B cell (primary cell): Measurements from ENCODE around the gene KISS1R. TPM values are rescaled to one million over a fixed set of nuclear protein-coding genes. Genes with fewer than 3 reads are reported as not detected.

Experiments used
- ATAC-seq: fragments of 200-7000 bp; cut with Tn5 transposase; one replicate; pipeline ENCODE4 v1.10.0; 2021; ENCODE audit warnings: low read depth, mild to moderate bottlenecking, moderate number of reproducible peaks, moderate library complexity
- CTCF ChIA-PET: fragments of 350-600 bp; sonication (Branson Sonifier 250); formaldehyde crosslinking; loops from one replicate; lab custom pipeline; 2021; ENCODE audit warnings: antibody characterized with exemption, inconsistent platforms; lab: Charles Lee
- POLR2A ChIA-PET: fragments of 350-600 bp; sonication (Branson Sonifier 250); formaldehyde crosslinking; loops from one replicate; lab custom pipeline; 2021; ENCODE audit warnings: antibody characterized with exemption; lab: Charles Lee
- DNase-seq: peaks from one replicate; pipeline ENCODE4 v3.0.0; 2013
- H2AFZ ChIP-seq: 2 replicates; pipeline ENCODE4 v1.6.1; 2012; ENCODE audit warnings: mild to moderate bottlenecking, low read depth, low read length; ENCODE audit not compliant: insufficient read depth, poor library complexity, severe bottlenecking
- H3K27ac ChIP-seq, 2 donors: 1 replicate in 1 of 2; 2 replicates in 1 of 2; pipeline ENCODE4 v1.5.1; 2012 to 2013; ENCODE audit warnings: low read length in 2 of 2, mild to moderate bottlenecking in 2 of 2, moderate library complexity in 1 of 2
- H3K27me3 ChIP-seq, 4 experiments: fragments of 200-600 bp in 1 of 4; sonication (generic) in 1 of 4; replicated peaks in 1 of 4; 1 replicate in 2 of 4; 2 replicates in 2 of 4; pipeline versions ENCODE4 v1.6.1 to v1.7.0; 2013 to 2016; ENCODE audit warnings: low read length in 3 of 4, mild to moderate bottlenecking in 2 of 4, mixed read lengths in 1 of 4, moderate library complexity in 1 of 4; ENCODE audit not compliant: insufficient read depth in 4 of 4, control insufficient read depth in 3 of 4; ENCODE audit errors: control extremely low read depth in 1 of 4
- H3K36me3 ChIP-seq, 2 experiments: replicated peaks in 1 of 2; 1 replicate in 1 of 2; 2 replicates in 1 of 2; pipeline versions ENCODE4 v1.6.1 to v1.7.1; 2013; ENCODE audit warnings: low read length in 1 of 2; ENCODE audit not compliant: insufficient read depth in 2 of 2, control insufficient read depth in 1 of 2; ENCODE audit errors: control extremely low read depth in 1 of 2, extremely low read depth in 1 of 2
- H3K4me1 ChIP-seq, 2 donors: fragments of 200-600 bp in 1 of 2; sonication (generic) in 1 of 2; 1 replicate in 1 of 2; 2 replicates in 1 of 2; pipeline versions ENCODE4 v1.5.1 to v1.6.1; 2013 to 2017; ENCODE audit warnings: low read length in 2 of 2; ENCODE audit not compliant: control insufficient read depth in 2 of 2, insufficient read depth in 2 of 2
- H3K4me2 ChIP-seq: replicated peaks from 2 replicates; pipeline ENCODE3; 2012; ENCODE audit warnings: mild to moderate bottlenecking, low read depth, low read length; ENCODE audit not compliant: poor library complexity, severe bottlenecking
- H3K4me3 ChIP-seq, 5 experiments: fragments of 200-600 bp in 1 of 5; sonication (generic) in 1 of 5; 1 replicate in 3 of 5; 2 replicates in 2 of 5; pipeline versions ENCODE4 v1.5.1 to v1.7.0; 2011 to 2016; ENCODE audit warnings: low read length in 4 of 5, mild to moderate bottlenecking in 4 of 5, low read depth in 2 of 5, control low read depth in 1 of 5, moderate library complexity in 1 of 5; ENCODE audit not compliant: insufficient read depth in 1 of 5; ENCODE audit errors: control extremely low read depth in 1 of 5, extremely low read depth in 1 of 5
- H3K79me2 ChIP-seq: fragments of 200-600 bp; sonication (generic); one replicate; pipeline ENCODE4 v1.6.0; 2016; ENCODE audit warnings: low read length; ENCODE audit not compliant: control insufficient read depth, insufficient read depth
- H3K9ac ChIP-seq: fragments of 200-600 bp; sonication (generic); 2 replicates; pipeline ENCODE4 v1.6.1; 2017; ENCODE audit warnings: mild to moderate bottlenecking, low read length, moderate library complexity
- H3K9me3 ChIP-seq, 3 donors: one replicate each; pipeline versions ENCODE4 v1.6.1 to v1.7.1; 2013; ENCODE audit warnings: low read length in 2 of 3; ENCODE audit not compliant: control insufficient read depth in 2 of 3, insufficient read depth in 1 of 3; ENCODE audit errors: control extremely low read depth in 1 of 3
- H4K20me1 ChIP-seq: 2 replicates; pipeline ENCODE4 v1.6.0; 2012; ENCODE audit warnings: mild to moderate bottlenecking, low read length; ENCODE audit not compliant: insufficient read depth, control insufficient read depth, poor library complexity, severe bottlenecking
- H3K27ac Mint-ChIP-seq: one replicate; pipeline ENCODE4 v1.8.0; 2021; ENCODE audit warnings: mixed read lengths
- H3K27me3 Mint-ChIP-seq: one replicate; pipeline ENCODE4 v1.8.0; 2021; ENCODE audit warnings: mixed read lengths
- H3K4me1 Mint-ChIP-seq: one replicate; pipeline ENCODE4 v1.8.0; 2021; ENCODE audit warnings: mixed read lengths
- H3K4me3 Mint-ChIP-seq: one replicate; pipeline ENCODE4 v1.8.0; 2021; ENCODE audit warnings: mixed read lengths
- H3K9me3 Mint-ChIP-seq: one replicate; pipeline ENCODE4 v1.8.0; 2022; ENCODE audit warnings: mixed read lengths; ENCODE audit not compliant: insufficient read depth
- CTCF ChIP-seq: fragments of 200-600 bp; IDR thresholded peaks from one replicate; pipeline ENCODE4 v1.8.0; 2022; ENCODE audit warnings: antibody characterized with exemption, mild to moderate bottlenecking
- EZH2 ChIP-seq: IDR thresholded peaks from 2 replicates; pipeline ENCODE4 v1.6.1; 2012; ENCODE audit warnings: borderline replicate concordance, low read depth, mild to moderate bottlenecking, moderate library complexity, low read length; ENCODE audit not compliant: insufficient read depth, poor library complexity, severe bottlenecking
- WGBS: methylation state at CpG from one replicate; pipeline ENCODE4 v1.1.5; 2013; ENCODE audit warnings: missing lambda C conversion rate; ENCODE audit not compliant: insufficient coverage; 5-methylcytosine and 5-hydroxymethylcytosine counted together
- intact Hi-C: fragments of 100-400 bp; cut with micrococcal nuclease; formaldehyde crosslinking; loops from one replicate; pipeline ENCODE4 v1.10.0; 2022
- polyA plus RNA-seq: library from polyadenylated mRNA; depleted of rRNA; stranded (reverse); fragments of >200 nt; gene quantifications from 2 replicates; pipeline ENCODE4 v1.2.3, GENCODE V29; 2012
- total RNA-seq, 2 donors: library from RNA; stranded (reverse); fragments of 120-200 nt in 1 of 2; gene quantifications; 1 replicate in 1 of 2; 2 replicates in 1 of 2; pipeline versions ENCODE4 v1.2.3 to v1.2.4, GENCODE V29; 2013 to 2022

The KISS1R gene
- total and polyA plus RNA-seq, 2 donors (not counting 1 experiment from before 2014, with no cell fraction given), result 0.79 to 1.3 TPM

GRCh38 chr19:918481-919198 lies 1.5 kb downstream of the KISS1R start:
- peaks cover 3% of the 10 kb centered on the region for H3K27me3 Mint-ChIP-seq
- peaks cover 0 to 35% (median 4%) of the 10 kb centered on the region in 4 experiments for H3K27me3 ChIP-seq
- H3K4me2 ChIP-seq, result peak overlapping the region; percentile 93
- H2AFZ ChIP-seq, result no peak overlapping the region
- H3K9ac ChIP-seq, result peak overlapping the region; percentile 63
- DNase-seq (peak; percentile 64), ATAC-seq (no peak)
- H4K20me1 ChIP-seq, result peaks cover 4% of the 10 kb centered on the region
- peak overlapping the region in 3 of 5 experiments; percentile 48 to 70 (median 60) for H3K4me3 ChIP-seq
- peak overlapping the region; percentile 77 for H3K4me3 Mint-ChIP-seq
- ChIA-PET CTCF (interaction anchor here (0.5 to 7.9 kb wide), 8 partner anchors 9 to 113 kb away, joined by 3 to 143 read pairs (median 4); partner anchors contain the start of genes CFD, MED16, RNU6-9 and WDR18), POLR2A (interaction anchor here (0.6 to 3.6 kb wide), 9 partner anchors 10 to 413 kb away, joined by 3 to 22 read pairs (median 5); partner anchors contain the start of genes MED16, RNU6-9 and WDR18)
- peaks cover 40 to 49% of the 10 kb centered on the region in 2 donors for H3K4me1 ChIP-seq
- TF ChIP-seq EZH2, result no peak
- peaks cover 31% of the 10 kb centered on the region for H3K4me1 Mint-ChIP-seq
- intact Hi-C loops, result no loop called here
- H3K27ac ChIP-seq, result peak overlapping the region in 1 of 2 donors; percentile 27
- WGBS, result 4% methylated on average over 41 of the region's 58 CpGs
- H3K36me3 ChIP-seq, result no peaks in the 10 kb centered on the region
- H3K9me3 Mint-ChIP-seq, result no peaks in the 10 kb centered on the region
- peaks cover 0 to 4% (median 0%) of the 10 kb centered on the region in 3 donors for H3K9me3 ChIP-seq
- H3K79me2 ChIP-seq, result peaks cover 10% of the 10 kb centered on the region
- no peak overlapping the region for H3K27ac Mint-ChIP-seq

GRCh38 chr19:919199-920050 lies 2.3 kb downstream of the KISS1R start:
- Histone ChIP-seq H3K9me3 (peaks cover 0 to 4% (median 0%) of the 10 kb centered on the region in 3 donors), H3K36me3 (no peaks in the 10 kb centered on the region), H4K20me1 (peaks cover 4% of the 10 kb centered on the region), H3K4me2 (peak overlapping the region; percentile 93), H3K4me3 (peak overlapping the region in 4 of 5 experiments; percentile 40 to 70 (median 54)), H3K27me3 (peaks cover 0 to 35% (median 4%) of the 10 kb centered on the region in 4 experiments), H3K79me2 (peaks cover 13% of the 10 kb centered on the region), H3K27ac (peak overlapping the region in 1 of 2 donors; percentile 27), H3K9ac (peak overlapping the region; percentile 57), H3K4me1 (peaks cover 46 to 53% of the 10 kb centered on the region in 2 donors), H2AFZ (peak overlapping the region; percentile 77)
- peaks cover 3% of the 10 kb centered on the region for H3K27me3 Mint-ChIP-seq
- TF ChIP-seq CTCF (no peak), EZH2 (no peak)
- peak; percentile 84 for DNase-seq
- H3K4me3 Mint-ChIP-seq, result peak overlapping the region; percentile 77
- peaks cover 34% of the 10 kb centered on the region for H3K4me1 Mint-ChIP-seq
- CTCF ChIA-PET, result interaction anchor here (0.5 to 7.9 kb wide), 14 partner anchors 10 to 325 kb away, joined by 3 to 143 read pairs (median 4); partner anchors contain the start of genes CFD, MED16, RNU6-9 and WDR18
- intact Hi-C loops, result loop anchor here (2.0 to 10.0 kb wide), 4 partner anchors 145 to 321 kb away; partner anchors contain the start of genes ARHGAP45, ATP5F1D and RNF126
- H3K9me3 Mint-ChIP-seq, result no peaks in the 10 kb centered on the region
- POLR2A ChIA-PET, result interaction anchor here (0.5 to 3.6 kb wide), 10 partner anchors 10 to 414 kb away, joined by 3 to 22 read pairs (median 6); partner anchors contain the start of genes MED16, RNU6-9 and WDR18
- ATAC-seq, result peak; percentile 25
- WGBS, result 2% methylated on average over 68 of the region's 68 CpGs
- peak overlapping the region; percentile 65 for H3K27ac Mint-ChIP-seq
